ENCODE data around the gene ERCC6L2.

DNA sequence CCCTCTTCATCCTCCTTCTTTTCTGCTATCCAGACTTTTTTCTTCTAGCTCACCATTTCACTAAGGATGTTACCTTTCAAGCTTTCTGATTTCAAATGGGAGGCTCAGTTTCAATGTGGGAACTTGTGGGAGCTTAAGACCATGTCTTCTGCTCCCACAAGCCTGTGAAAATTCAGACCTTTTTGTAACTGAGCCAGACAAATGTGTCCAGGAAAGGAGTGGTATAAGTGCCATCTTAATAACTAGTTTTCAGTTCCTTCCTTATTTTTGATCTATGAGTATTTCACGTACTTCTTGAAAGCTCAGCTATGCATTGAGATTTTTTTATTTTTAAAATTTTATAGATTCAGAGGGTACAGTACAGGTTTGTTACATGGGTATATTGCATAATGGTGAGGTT is 4.6 kb upstream of the ERCC6L2 start:
- TF ChIP-seq TAF1 (IDR thresholded peaks at IDR 0.05; ENCODE audit: borderline replicate concordance, low read depth, low read length) (no peak), POLR2A (IDR thresholded peaks at IDR 0.05; ENCODE audit: low read depth, low read length) (no peak), POLR2AphosphoS5 (IDR thresholded peaks at IDR 0.05; ENCODE audit: low read depth, low read length) (no peak)
